Heart left ventricle (tissue), 13 donors: Measurements from ENCODE around the gene TOMM40L.

Experiments used
- POLR2A ChIP-seq, 2 donors: fragments of 450-650 bp; IDR thresholded peaks; one replicate each; pipeline ENCODE4 v1.6.1; 2017; ENCODE audit warnings: antibody characterized with exemption in 2 of 2, mild to moderate bottlenecking in 2 of 2, moderate library complexity in 2 of 2
- TF ChIP-seq, protein P1 (sequence below), 12 donors: fragments of 200-600 bp; sonication (generic) in 4 of 12; IDR thresholded peaks; one replicate each; pipeline versions ENCODE4 v1.5.0 to v1.8.0; 2018 to 2022; ENCODE audit warnings: antibody characterized with exemption in 12 of 12, mild to moderate bottlenecking in 5 of 12
- donor health status: ischemic (EF 13 %, LVEDD 7.1; RV severe dilation, severe dysfunction).
- donor health status: DM: no; HTN: yes; CAD: no.
- donor health status: DM: no; HTN: no; CAD: no.
- donor health status: ischemic (EF 25% LVEDD 6.9; RV normal size, moderate dysfunction).
- donor health status: ischemic (EF 25% LVEDD 5.7; RV mildly dilated, moderate dysfunction).
- donor health status: ischemic (EF 35%, LVEDD 5.7; RV mildly dilated, moderate dysfunction).
- donor health status: nonischemic (EF 11% LVEDD 7.7; RV severe dilation, severe dysfunction).
- donor health status: DM: yes; HTN: yes; CAD: no.
- donor health status: PGD.
- donor health status: ischemic (EF 29% LVEDD 5.4; RV normal size, mild dysfunction).
- donor health status: nonischemic (EF 23%, LVEDD 6.1; RV moderate dilation, normal function).

DNA sequence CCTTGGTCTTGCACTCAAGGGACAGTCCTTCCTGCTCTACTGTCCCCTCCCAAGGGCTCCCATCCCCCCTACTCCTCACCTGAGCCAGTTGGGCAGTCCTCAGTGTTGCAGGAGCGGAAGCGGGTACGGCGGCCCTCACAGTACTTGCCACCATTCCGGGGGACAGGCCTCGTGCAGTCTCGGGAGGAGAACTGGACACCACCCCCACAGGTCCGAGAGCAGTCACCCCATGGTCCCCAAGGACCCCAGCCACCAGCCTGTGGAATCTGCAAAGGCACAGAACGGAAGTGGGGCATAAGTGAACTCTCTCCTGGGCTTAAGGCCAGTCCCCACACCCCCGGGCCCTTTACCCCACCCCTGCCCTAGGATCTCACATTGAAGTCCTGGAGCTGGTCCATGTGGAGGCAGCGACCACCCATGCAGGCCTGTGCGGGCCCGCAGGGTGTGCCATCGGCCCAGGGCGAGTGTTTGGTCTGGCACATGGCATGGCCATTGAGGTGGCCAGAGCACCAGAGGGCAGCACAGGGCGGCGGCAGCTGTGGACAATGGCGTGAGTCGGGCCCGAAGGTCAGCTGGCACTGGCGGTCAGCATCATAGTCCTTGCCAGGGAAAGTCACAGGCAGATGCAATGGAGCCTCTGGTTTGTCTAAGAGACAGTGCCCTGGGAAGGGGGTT is 32.2 kb upstream of the TOMM40L start:
- TF ChIP-seq, protein P1, sequence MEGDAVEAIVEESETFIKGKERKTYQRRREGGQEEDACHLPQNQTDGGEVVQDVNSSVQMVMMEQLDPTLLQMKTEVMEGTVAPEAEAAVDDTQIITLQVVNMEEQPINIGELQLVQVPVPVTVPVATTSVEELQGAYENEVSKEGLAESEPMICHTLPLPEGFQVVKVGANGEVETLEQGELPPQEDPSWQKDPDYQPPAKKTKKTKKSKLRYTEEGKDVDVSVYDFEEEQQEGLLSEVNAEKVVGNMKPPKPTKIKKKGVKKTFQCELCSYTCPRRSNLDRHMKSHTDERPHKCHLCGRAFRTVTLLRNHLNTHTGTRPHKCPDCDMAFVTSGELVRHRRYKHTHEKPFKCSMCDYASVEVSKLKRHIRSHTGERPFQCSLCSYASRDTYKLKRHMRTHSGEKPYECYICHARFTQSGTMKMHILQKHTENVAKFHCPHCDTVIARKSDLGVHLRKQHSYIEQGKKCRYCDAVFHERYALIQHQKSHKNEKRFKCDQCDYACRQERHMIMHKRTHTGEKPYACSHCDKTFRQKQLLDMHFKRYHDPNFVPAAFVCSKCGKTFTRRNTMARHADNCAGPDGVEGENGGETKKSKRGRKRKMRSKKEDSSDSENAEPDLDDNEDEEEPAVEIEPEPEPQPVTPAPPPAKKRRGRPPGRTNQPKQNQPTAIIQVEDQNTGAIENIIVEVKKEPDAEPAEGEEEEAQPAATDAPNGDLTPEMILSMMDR (IDR thresholded peaks at IDR 0.05) = no peak
- no peak for TF ChIP-seq POLR2A (IDR thresholded peaks at IDR 0.05)
